Measurements from ENCODE around the gene SYTL3.
"Not testable (repeated sequence)": the region's sequence is repeated elsewhere in the genome, so short reads cannot be mapped to it uniquely, and the experiment has no call there.

Gene SYTL3

DNA sequence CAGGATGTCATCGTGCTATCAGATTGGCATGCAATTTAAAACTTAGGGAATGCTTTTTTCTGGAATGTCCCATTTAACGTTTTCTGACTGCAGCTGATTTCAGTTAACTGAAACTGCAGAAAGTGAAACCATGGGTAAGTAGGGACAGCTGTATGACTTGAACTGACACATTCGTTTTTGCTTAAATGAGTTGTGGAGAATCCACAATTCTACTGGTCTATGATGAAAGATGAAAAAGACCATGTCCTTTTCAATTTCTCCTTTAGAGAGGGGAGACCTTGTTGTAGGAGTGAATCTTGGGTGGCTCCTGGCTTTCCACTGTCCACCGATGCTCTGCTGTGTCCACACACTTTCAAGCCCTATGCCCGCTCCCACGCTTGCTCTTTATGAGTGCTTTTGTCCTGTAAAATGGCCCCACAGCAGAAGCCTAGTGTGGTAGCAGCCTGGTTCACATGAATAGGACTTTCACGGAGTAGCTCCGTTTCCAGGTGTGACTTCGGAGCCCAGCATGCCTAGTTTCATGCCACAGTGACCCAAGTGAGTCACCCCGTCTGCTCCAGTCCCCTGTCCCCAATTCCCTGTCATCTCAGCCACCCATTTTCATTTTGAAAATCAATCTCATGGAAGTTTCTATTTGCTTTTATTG, 27.2 kb upstream of the SYTL3 start:
- DNase-seq: no peak

DNA sequence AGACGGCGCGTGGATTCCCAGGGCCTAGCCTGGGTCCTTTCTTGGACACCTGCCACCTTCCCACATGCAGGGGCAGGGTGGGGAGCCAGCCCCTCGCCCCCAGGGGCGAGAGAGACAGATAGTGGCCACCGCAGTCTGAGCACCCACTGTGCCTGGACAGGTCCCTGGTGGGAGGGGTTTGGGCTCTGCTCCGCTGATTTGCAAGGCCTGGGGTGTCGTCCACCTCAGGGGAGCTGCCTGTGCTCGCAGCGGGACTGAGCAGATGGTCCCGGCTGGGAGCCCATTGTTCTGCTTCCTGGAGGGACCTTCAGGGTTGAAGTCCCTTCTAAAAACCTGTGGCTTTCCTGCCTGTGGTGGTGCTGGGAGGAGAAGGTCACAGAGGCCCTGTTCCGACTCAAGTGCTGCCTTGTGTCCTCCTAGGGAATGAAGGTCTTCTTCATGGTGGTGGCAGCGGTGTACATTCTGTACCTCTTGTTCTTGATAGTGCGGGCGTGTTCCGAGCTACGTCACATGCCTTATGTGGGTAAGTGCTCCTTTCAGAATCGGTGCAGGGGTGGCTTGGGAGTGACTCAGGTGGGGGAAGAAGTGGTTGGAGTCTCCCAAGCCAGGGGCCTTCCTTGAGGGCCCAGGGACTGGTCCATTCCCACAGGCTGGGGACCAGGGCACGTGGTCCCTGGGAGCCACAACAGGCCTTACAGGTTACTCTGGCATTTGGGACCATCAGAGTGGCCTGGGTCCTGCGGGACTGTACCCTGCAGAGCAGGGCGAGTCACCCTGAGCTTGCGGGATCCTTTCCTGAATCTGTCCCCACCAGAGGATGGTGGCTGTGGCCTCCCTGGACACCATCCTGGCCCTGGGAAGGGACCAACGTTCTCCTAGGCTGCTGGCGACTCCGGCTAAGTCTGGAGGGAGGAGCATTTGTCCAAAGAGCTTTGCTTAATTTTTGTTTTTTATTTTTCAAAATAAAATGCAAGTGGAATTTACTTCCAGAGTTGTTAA, 24.9 kb upstream of the SYTL3 start:
- no peak for DNase-seq

DNA sequence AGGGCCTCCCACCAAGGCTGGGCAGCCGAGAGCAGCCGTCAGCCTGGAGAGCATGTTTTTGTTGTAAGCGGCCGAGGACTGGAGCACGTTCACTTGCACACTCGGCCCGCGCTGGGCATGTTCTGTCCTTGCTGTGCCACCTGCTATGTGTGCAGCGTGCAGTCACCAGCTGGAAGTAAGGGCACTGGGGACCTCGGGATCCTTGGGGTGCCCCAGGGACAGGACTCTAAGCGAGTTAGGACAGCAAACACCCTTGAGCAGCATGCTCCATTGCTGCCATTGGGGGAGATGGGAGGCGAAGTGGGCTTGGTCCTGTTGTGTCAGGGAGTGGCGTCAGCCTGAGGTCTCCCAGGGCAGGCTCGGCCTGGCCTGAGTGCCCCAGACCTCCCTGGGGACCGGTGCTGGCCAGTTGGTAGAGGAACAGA, 24.0 kb upstream of the SYTL3 start:
- no peak for DNase-seq

DNA sequence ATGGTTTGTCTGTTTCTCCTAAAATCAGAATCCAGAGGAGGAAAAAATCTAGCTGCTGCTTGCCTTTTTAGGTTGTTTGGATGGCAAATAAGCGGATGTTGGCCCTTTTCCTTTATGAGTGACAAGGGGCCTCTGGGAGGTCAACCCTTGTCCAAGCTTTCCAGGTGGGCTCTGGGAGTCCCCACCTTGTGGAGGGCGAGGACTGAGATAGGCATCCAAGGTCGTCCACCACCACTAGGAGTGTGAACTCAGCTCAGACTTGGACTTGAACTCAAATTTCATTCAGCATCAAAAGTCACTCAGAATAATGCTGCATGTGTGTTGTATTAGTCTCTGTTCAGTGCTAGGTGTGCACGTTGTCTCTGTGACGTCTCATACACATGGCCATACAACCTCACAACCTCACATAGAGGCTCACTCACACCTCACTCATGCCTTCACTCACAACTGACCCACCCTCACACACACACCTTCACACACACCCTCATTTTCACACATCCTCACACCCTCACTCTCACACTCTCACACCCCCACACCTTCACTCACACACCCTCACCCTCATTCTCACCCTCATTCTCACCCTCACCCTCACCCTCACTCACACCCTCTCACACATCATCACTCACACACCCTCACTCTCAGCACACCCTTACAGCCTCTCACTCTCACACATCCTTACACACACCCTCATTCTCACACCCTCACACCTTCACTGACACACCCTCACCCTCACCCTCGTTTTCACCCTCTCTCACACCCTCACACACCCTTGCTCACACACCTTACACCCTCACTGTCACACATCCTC, 23.3 kb upstream of the SYTL3 start:
- DNase-seq: no peak

DNA sequence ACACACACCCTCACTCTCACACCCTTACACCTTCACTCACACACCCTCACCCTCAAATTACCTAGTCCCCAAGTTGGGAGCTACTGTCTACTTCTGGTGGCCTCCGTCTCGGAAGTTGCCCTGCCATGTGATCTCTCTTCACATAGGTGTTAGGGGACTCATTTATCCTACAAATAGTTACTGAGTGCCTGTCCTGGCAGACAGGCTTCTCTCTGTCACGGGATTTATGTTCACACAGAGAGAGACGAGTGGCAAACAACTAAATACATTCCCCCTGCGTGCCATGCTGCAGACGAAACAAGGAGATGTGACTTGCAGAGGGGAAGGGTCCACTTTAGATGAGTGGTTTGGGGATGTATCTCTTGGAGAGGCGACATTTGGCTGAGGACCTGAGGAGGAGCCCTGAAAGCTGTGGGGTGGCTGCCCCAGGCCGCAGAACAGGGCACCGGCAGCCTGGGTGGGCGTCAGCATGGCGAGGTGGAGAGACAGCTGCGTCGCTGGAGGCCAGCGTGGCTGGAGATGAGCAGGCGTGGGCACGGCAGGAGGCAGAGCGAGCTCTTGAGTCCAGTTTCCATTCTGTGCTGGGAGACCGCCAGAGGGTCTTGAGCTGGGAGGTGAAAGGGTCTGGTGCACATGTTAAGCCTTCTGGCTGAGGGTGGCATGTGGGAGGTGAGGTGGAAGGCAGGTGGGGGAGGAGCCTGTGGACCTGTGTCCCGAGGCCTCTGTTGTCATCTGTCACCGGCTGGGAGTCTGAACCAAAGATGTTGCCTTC, 22.5 kb upstream of the SYTL3 start:
- DNase-seq: no peak

DNA sequence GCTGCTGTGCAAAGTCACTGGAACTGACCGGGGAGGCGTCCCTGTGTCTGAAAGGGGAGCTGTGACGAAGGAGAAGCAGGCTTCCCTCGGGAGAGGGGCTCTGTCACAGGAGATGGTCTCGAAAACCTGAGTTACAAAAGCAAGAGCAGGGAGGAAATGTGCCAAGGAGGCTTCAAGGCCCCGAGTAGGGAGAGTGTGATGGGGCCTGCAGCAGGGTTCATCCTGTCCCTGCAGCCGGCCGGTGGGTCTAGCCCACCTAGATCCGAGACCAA, 22.0 kb upstream of the SYTL3 start:
- DNase-seq: no peak

DNA sequence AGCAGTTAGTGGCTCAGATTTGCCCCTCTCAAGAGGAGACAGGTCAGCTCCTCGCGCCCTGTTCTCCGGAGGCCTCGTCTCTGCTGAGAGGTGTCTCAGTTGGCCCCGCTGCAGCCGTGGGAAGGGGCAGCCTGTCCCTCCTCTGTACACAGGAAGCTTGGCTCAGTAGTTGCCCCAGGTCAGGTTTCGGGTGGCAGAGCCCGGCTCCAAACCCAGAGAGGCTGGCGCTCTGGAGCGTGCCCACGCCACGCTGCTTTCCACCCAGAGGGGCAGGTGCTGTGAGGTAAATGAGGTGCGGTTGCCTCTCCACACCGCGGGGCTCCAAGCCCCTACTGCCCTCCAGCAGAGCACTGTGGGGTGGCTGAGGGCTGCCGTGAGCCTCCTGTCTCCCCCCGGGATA, 21.3 kb upstream of the SYTL3 start:
- DNase-seq: no peak

DNA sequence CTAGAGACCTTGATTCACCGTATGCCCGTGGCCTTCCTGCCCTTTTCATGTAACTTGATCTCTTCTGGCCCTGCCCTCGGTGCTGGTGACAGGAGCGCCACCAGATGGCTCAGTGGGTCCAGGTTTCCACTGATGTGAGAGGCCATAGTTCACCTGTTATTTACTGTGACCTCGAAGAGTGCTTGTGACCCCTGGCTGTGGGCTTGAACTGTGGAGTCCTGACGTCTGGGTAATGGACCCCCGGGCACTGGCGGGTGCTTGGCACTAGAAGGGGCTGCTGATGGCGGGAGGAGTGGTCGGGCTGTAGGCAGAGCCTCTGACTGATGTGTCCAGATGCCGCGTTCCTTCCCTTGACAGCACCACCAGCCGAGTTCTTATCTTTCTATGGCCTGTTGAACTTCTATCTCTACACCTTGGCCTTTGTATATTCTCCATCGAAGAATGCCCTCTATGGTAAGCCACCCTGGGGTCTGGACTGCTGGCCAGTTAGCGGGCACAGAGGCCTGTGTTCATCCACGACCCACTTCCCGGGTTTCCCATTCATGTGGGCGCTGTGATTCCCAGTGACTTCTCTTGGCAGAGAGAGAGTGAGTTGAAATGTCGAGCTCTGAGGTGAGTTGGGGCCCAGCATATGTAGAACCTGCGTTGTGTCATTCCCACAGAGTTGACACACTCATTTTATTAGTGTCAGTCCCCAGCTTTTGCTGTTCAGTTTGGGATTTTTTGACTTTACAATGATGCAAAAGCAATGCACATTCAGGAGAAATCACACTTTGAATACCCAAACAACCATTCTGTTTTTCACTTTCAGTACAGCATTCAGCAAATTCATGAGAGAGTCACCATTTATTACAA, 20.3 kb upstream of the SYTL3 start:
- peak in 1 of 2 donors; percentile 39 for DNase-seq

DNA sequence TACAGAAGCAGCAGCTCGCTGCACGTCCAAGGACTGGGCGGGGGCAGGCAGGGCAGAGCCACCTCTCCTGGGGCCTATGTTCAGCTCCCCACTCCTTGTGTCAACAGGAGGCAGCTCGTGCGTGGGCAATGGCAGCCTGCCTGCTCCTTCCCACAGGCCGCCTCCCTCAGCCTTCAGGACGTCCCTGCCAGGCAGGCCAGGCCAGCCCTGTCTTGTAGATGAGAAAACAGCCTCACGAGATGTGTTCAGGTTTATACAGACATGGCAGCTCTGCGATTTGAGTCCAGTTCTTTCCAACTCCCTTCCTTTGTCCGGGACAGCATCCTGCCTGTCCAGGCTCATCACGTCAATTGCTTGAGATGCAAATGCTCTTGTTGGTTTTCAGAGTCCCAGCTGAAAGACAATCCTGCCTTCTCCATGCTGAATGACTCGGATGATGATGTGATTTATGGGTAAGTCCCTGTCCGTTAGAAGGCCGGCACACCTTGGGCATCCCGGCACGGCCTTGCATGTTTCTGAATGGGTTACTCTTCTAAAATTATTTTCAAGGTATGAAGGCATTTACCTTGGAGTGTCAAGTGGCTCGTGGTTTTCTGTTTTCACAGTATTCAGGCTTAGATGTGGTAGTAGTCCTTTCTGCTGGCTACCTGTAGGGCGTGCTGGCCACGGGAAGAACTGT, 18.8 kb upstream of the SYTL3 start:
- DNase-seq: no peak

DNA sequence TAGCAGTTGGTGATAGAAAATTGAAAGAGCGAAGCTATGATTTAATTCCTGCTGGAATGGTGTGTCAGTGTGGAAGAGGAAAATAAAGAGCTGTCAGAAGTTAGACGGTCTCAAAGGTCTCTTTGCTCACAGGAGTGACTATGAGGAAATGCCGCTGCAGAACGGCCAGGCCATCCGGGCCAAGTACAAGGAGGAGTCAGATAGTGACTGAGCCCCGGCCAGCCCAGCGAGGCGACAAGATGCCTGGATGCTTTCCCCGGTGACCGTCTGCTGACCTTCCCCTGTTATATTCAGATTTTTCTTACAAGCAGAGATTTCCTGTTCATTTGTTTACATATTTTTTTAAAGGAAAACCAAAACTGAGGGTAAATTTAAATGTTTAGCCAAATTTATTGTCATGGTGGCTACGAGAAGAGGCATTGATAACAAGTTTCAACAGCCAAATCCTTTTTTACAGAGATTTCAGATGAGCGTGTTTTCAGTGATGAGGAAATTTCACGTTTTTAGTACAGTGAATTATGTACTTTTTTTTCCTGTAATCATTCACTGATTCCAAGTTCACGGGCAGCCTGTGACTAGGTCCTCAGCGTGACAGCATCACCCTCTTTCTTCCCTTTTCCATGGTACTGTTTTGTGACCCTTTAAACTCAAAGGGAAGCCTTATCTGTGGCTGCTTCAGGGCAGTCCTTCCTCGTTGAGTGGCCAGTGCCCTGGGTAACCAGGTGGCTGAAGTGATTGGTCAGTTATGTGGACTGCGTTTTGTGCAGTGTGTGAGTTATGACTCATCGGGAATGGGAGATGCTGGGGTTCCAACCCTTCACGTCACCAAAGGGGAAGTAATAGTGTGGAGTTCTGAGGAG, 17.9 kb upstream of the SYTL3 start:
- no peak for DNase-seq

DNA sequence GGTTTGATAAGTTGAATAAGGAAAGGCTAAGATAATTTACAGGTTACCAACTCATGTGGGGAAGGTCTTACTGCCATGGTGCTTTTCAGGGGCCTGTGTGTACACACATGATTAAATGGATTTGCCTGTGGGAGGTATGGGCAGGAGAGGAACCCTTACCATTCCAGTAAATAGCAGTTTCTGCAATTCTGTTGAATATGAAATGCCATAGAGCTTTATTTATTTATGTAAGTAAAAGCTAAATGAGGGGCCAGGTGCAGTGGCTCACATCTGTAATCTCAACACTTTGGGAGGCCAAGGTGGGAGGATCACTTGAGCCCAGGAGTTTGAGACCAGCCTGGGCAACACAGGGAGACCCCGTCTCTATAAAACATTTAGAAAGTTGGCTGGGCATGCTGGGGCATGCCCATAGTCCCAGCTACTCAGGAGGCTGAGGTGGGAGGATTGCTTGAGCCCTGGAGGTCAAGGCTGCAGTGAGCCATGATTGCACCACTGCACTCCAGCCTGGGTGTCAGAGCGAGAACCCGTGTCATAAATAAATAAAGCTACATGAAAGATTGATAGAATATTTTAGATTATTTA, 17.2 kb upstream of the SYTL3 start:
- DNase-seq: not testable (repeated sequence)

DNA sequence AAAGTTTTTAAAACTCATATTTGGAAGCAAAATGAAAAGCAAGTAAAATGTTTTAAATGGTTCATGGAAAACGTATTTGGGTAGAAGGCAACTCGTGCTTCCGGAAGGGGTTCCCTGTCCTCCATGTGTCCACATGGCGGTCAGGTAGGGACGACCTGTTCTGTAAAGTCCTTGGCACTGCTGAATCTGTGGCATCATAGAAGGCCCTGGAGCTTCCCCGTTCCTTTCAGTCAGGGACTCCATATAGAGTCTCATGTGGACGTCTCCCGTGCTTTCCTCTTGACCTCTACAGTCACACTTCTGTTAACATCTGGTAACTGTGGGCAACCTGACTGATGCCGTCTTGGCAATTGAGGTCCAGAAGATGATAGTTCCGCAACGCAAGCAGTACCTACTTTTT, 16.7 kb upstream of the SYTL3 start:
- no peak for DNase-seq

DNA sequence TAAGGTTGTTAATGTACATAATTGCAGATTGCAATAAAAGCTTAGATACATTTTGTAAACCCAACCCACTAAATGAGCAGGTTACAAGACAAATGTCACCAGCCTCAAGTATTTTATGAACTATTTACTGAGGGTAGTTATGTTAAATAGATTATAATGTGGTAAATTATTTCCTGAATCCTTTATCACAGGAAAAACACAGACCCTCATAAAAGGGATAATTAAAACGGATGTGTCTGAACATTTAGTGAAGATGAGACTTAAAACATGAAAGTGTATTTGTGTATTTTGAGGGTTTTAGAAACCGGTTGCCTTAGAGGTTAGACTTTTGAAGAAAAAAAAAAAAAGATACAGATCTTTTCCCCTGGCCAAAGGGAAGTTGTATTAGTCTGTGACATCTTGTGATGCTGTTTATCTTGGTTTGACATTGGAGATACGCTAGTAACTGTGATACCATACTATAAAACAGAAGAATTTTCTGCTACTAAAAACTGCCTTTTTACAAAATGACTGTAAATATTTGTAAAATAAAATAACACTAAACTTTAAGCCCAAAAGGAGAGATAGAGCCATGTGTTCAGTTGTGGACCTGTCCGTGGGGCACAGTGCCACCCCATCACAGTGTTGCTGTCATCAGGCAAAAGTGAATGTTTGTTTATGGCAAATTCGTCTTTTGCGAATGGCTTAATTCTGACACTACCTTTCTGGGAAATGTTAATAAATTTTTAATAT, 15.0 kb upstream of the SYTL3 start:
- DNase-seq: no peak

DNA sequence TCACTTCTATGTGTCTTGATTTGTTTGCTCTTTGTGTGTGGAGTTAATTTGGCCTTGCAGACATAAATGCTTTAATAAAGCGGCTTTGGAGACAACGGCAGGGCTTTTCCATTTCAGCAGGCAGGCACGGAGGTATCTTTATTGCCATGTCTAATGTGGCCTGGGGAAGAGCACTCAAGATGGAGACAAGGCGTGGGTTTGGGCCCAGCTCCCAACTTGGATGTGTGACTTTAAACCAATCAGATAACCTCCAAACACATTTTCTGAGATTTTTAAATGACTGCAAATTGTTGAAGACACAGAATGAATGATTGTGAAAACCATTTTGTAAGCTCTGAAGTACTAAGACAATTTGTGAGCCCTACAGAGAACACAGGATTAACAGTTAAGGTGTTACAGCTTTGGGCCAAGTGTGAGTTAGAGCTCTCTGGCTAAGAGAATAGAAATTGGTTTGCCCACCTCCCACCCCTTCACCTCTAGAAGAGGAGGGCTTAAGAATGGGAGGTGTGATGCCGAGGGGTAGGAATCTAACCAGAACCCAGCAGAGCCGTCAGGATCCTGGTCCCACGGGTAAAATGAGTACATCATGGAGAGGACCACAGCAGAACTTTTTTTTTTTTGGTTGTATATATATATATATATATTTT, 14.3 kb upstream of the SYTL3 start:
- no peak for DNase-seq

DNA sequence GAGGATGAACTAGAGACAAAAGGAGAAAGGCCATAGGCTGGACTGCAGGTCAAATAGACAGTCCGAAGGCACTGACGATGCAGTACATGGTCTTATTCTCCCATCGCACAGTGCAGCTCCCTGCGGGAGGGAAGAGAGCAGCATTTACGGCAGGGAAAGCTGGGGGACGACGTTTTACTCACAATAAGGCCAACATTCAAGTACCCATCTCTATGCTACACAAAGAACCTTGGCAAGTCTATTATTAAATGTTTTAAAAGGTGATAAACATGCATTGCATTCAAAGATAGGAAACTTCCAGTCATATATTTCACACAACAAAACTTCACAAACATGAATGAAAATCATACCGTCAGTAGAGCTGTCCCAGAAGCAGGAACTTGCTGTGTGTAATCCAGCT, 13.1 kb upstream of the SYTL3 start:
- DNase-seq: no peak

DNA sequence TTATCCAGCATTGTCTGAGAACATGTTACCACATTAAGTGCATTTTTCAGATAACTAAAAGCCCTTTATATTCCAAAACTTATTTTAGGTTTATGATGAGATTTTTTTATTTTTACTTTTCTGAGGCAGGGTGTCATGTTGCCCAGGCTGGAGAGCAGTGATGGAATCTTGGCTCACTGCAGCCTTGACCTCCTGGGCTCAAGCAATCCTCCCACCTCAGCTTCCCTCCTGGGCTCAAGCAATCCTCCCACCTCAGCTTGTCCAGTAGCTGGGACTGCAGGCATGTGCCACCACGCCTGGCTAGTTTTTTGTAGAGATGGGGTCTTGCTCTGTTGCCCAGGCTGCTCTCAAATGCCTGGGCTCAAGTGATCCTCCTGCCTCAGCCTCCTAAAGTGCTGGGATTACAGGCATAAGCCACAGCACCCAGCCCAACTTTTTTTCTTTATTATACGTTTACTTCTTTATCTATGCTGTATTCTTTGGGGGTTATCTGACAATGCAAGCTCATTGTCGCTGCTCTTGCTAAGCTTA, 11.5 kb upstream of the SYTL3 start:
- DNase-seq: no peak

DNA sequence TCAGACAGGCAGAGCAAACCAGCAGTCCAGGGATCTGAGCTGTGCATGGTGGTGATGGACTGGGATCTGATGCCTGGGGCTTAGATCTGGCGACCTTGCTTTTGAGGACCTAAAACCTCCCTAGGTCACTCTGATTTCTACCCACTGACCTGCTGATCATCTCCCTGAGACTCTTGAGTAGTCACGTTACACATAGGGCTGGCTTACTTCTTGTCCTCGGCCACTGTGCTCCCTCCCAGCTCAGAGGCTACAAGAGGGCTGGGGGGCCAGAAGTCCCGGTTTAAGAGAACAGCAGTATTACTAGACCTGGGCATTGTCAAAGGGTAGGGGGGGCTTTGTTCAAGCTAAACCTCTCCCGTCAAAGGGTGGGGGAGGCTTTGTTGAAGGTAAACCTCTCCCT, 10.8 kb upstream of the SYTL3 start:
- DNase-seq: no peak

DNA sequence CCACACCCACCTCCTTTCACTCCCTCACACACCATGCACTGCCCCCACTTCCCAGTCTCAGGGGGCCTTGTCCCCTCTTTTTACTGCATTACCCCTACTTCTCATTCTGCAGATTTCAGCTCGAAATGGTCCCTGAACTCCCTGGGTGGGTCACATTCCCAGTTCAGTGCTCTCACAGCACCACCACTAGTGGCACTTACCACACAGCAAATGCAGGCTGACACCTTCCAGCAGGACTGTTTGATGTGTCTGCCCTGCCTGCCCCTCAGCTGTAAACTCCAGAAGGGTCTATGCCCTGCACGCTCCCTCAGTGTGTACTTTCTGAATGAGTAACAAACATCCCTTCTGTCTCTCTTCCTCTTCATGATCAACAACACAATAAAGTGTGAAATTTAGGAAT, 9.3 kb upstream of the SYTL3 start:
- no peak for DNase-seq
